HEK293T (cell line): ENCODE data around the gene B4GALT2.

Experiments used
- CTCF ChIA-PET: fragments of 350-600 bp; formaldehyde crosslinking; extraction: SDS; loops from one replicate; lab custom pipeline; 2021; ENCODE audit warnings: antibody characterized with exemption, inconsistent platforms; lab: Yijun Ruan, JAX
- POLR2A ChIA-PET: fragments of 350-600 bp; formaldehyde crosslinking; extraction: SDS; loops from one replicate; lab custom pipeline; 2020; ENCODE audit warnings: antibody characterized with exemption, inconsistent platforms; lab: Yijun Ruan, JAX
- DNase-seq: peaks from one replicate; pipeline ENCODE4 v3.0.0; 2012; ENCODE audit warnings: mixed read lengths; ENCODE audit errors: extremely low spot score
- ARNT ChIP-seq: fragments of 450-650 bp; IDR thresholded peaks from 2 replicates; pipeline ENCODE4 v1.6.1; 2017; ENCODE audit warnings: mild to moderate bottlenecking
- BHLHE40 ChIP-seq: fragments of 450-650 bp; IDR thresholded peaks from 2 replicates; pipeline ENCODE4 v1.6.1; 2016; ENCODE audit warnings: mild to moderate bottlenecking, moderate library complexity, borderline replicate concordance
- CTBP1 ChIP-seq: fragments of 450-650 bp; IDR thresholded peaks from 2 replicates; pipeline ENCODE4 v1.6.1; 2016; ENCODE audit warnings: borderline replicate concordance
- ELF4 ChIP-seq: fragments of 450-650 bp; IDR thresholded peaks from 2 replicates; pipeline ENCODE4 v1.6.1; 2017; ENCODE audit warnings: antibody characterized with exemption
- FOXA1 ChIP-seq: fragments of 450-650 bp; IDR thresholded peaks from 2 replicates; pipeline ENCODE4 v1.6.1; 2016; ENCODE audit warnings: mild to moderate bottlenecking
- FOXK2 ChIP-seq: fragments of 450-650 bp; IDR thresholded peaks from 2 replicates; pipeline ENCODE4 v1.6.1; 2016; ENCODE audit warnings: mild to moderate bottlenecking
- FOXM1 ChIP-seq: fragments of 450-650 bp; IDR thresholded peaks from 2 replicates; pipeline ENCODE4 v1.6.1; 2017; ENCODE audit warnings: mild to moderate bottlenecking, borderline replicate concordance
- HDGF ChIP-seq: fragments of 450-650 bp; IDR thresholded peaks from 2 replicates; pipeline ENCODE4 v1.6.1; 2017; ENCODE audit warnings: antibody characterized with exemption, borderline replicate concordance
- L3MBTL2 ChIP-seq: fragments of 450-650 bp; conservative IDR thresholded peaks from 2 replicates; pipeline ENCODE4 v1.6.1; 2016; ENCODE audit warnings: mild to moderate bottlenecking
- LEF1 ChIP-seq: fragments of 450-650 bp; IDR thresholded peaks from 2 replicates; pipeline ENCODE4 v1.6.1; 2017; ENCODE audit warnings: mild to moderate bottlenecking, borderline replicate concordance
- NFRKB ChIP-seq: fragments of 450-650 bp; IDR thresholded peaks from 2 replicates; pipeline ENCODE4 v1.6.1; 2016; ENCODE audit warnings: mild to moderate bottlenecking, moderate library complexity
- SP1 ChIP-seq: fragments of 450-650 bp; IDR thresholded peaks from 2 replicates; pipeline ENCODE4 v1.6.1; 2017
- SUZ12 ChIP-seq: fragments of 450-650 bp; IDR thresholded peaks from 2 replicates; pipeline ENCODE4 v1.6.1; 2016; ENCODE audit warnings: mild to moderate bottlenecking
- TARDBP ChIP-seq: fragments of 450-650 bp; IDR thresholded peaks from 2 replicates; pipeline ENCODE4 v1.6.1; 2016
- ZNF384 ChIP-seq: fragments of 450-650 bp; IDR thresholded peaks from 2 replicates; pipeline ENCODE4 v1.6.1; 2016
- TF ChIP-seq, protein P1 (sequence below): fragments of 450-650 bp; IDR thresholded peaks from 2 replicates; pipeline ENCODE4 v1.6.1; 2016

B4GALT2 gene

DNA sequence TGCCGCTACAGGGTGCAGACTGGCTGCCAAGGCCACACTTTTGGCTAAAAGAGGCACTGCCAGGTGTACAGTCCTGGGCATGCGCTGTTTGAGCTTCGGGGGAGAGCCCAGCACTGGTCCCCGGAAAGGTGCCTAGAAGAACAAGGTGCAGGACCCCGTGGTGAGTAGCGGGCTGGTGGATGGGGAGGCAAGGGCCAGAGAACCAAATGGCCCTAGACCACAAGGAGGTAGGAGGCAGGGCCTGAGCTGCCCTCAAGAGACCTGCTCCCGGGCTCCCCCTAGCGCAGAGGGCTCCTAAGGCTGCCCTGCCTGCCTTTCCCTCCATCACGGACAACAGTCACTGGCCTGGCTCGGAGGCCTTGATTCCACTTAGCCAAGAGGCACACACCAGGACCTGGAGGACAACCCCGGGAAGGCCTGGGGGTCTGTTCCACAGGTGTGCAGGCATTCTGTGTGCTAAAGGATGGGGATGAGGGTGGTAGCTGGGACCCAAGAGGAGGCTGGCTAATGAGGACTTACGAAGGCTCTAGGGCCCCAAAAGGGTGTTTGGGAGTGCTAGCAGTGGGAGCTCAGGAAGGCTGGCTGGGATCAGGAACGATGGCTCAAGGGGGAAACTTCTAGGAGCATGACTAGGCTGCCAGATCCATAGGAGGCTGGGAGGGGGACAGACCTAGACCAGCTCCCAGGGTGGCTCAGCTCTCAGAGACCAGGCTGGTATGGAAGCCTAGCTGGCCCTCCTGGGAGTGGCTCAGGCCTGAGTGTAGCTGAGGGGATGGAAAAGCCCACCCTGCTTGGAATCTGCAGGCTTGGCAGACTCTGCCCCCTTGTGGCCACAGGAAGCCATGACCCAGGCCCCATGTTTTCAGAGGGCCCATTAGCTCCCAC lies 44.7 kb upstream of the B4GALT2 start:
- POLR2A ChIA-PET = interaction anchor here (0.7 to 1.8 kb wide), 8 partner anchors 9 to 227 kb away, joined by 3 to 8 read pairs (median 4); partner anchors contain the start of genes IPO13 and ST3GAL3
- CTCF ChIA-PET = interaction anchor here (0.6 to 2.7 kb wide), 35 partner anchors 9 to 997 kb away, joined by 3 to 127 read pairs (median 3); partner anchors contain the start of gene IPO13
- peak; percentile 75 for DNase-seq
- no peak for TF ChIP-seq FOXM1
- TF ChIP-seq ARNT = no peak
- no peak for TF ChIP-seq CTBP1
- TF ChIP-seq FOXK2 = no peak
- no peak for TF ChIP-seq ZNF384
- TF ChIP-seq NFRKB = no peak
- TF ChIP-seq TARDBP = no peak
- TF ChIP-seq SP1 = no peak
- no peak for TF ChIP-seq L3MBTL2
- no peak for TF ChIP-seq FOXA1
- TF ChIP-seq BHLHE40 = no peak

DNA sequence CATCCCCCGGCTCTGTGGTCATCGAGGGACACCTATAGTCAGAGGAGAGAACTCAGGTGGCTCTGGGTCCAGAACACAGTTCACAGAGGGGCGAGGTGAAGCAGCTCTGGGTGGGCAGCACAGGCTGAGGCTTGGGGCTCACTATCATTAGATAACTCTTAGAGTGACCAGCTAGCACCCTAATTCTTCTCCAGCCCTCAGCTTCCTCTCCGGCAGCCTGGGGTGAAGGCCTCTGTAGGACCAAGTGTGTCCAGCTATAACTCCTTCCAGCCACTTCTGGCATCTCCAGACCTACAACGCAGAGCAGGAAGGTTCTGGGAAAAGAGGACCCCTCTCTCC lies 44.1 kb upstream of the B4GALT2 start:
- CTCF ChIA-PET = interaction anchor here (0.6 to 2.7 kb wide), 35 partner anchors 9 to 997 kb away, joined by 3 to 127 read pairs (median 3); partner anchors contain the start of gene IPO13
- TF ChIP-seq FOXM1 (no peak), FOXA1 (no peak), ZNF384 (no peak), LEF1 (no peak)
- POLR2A ChIA-PET = interaction anchor here (0.7 to 1.8 kb wide), 8 partner anchors 9 to 227 kb away, joined by 3 to 8 read pairs (median 4); partner anchors contain the start of genes IPO13 and ST3GAL3

DNA sequence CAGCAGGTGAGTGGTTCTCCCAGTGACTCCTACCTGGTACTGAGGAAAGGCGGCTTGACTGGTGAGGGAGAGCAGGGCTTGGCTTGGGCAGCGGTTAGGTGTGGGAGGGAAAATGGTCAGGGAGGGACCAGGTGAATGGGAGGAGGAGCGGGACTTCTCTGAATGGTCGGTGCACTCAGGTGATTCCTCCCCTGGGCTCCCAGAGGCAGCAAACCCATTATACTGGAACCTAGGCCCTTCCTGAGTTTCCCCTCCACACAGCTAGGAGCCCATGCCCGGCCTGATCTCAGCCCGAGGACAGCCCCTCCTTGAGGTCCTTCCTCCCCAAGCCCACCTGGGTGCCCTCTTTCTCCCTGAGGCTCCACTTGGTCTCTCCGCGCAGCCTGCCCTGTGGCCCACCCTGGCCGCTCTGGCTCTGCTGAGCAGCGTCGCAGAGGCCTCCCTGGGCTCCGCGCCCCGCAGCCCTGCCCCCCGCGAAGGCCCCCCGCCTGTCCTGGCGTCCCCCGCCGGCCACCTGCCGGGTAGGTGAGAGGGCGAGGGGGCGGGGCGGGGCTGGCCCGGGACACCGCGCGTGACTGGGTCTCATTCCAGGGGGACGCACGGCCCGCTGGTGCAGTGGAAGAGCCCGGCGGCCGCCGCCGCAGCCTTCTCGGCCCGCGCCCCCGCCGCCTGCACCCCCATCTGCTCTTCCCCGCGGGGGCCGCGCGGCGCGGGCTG lies 43.1 kb upstream of the B4GALT2 start:
- CTCF ChIA-PET = interaction anchor here (0.6 to 2.7 kb wide), 12 partner anchors 9 to 406 kb away, joined by 3 to 127 read pairs (median 4); partner anchors contain the start of gene IPO13
- POLR2A ChIA-PET = interaction anchor here (1.7 to 1.8 kb wide), 2 partner anchors 10 to 11 kb away, joined by 5 to 6 read pairs; partner anchors contain the start of gene IPO13
- DNase-seq = no peak
- no peak for TF ChIP-seq FOXK2
- TF ChIP-seq, protein P1, sequence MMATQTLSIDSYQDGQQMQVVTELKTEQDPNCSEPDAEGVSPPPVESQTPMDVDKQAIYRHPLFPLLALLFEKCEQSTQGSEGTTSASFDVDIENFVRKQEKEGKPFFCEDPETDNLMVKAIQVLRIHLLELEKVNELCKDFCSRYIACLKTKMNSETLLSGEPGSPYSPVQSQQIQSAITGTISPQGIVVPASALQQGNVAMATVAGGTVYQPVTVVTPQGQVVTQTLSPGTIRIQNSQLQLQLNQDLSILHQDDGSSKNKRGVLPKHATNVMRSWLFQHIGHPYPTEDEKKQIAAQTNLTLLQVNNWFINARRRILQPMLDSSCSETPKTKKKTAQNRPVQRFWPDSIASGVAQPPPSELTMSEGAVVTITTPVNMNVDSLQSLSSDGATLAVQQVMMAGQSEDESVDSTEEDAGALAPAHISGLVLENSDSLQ = no peak
- TF ChIP-seq L3MBTL2 = no peak
- no peak for TF ChIP-seq ZNF384
- TF ChIP-seq CTBP1 = no peak
- no peak for TF ChIP-seq FOXM1
- TF ChIP-seq BHLHE40 = no peak
- TF ChIP-seq SP1 = no peak
- TF ChIP-seq TARDBP = no peak
- no peak for TF ChIP-seq FOXA1
- TF ChIP-seq LEF1 = no peak
- TF ChIP-seq SUZ12 = no peak
- TF ChIP-seq NFRKB = no peak
- no peak for TF ChIP-seq ELF4
- TF ChIP-seq HDGF = no peak
- no peak for TF ChIP-seq ARNT

More for the DNA sequence above, 44.1 kb upstream of the B4GALT2 start:
- no peak for DNase-seq

DNA sequence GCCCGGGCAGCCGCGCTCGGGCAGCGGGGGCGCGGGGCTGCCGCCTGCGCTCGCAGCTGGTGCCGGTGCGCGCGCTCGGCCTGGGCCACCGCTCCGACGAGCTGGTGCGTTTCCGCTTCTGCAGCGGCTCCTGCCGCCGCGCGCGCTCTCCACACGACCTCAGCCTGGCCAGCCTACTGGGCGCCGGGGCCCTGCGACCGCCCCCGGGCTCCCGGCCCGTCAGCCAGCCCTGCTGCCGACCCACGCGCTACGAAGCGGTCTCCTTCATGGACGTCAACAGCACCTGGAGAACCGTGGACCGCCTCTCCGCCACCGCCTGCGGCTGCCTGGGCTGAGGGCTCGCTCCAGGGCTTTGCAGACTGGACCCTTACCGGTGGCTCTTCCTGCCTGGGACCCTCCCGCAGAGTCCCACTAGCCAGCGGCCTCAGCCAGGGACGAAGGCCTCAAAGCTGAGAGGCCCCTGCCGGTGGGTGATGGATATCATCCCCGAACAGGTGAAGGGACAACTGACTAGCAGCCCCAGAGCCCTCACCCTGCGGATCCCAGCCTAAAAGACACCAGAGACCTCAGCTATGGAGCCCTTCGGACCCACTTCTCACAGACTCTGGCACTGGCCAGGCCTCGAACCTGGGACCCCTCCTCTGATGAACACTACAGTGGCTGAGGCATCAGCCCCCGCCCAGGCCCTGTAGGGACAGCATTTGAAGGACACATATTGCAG lies 42.4 kb upstream of the B4GALT2 start:
- DNase-seq = no peak
- POLR2A ChIA-PET = no interaction called here
- CTCF ChIA-PET = interaction anchor here (2.7 kb wide), 1 partner anchor 171 kb away, joined by 127 read pairs; no protein-coding TSS in a partner anchor
- no peak for TF ChIP-seq L3MBTL2
- TF ChIP-seq FOXA1 = no peak
- no peak for TF ChIP-seq TARDBP
- TF ChIP-seq, protein P1 = no peak

DNA sequence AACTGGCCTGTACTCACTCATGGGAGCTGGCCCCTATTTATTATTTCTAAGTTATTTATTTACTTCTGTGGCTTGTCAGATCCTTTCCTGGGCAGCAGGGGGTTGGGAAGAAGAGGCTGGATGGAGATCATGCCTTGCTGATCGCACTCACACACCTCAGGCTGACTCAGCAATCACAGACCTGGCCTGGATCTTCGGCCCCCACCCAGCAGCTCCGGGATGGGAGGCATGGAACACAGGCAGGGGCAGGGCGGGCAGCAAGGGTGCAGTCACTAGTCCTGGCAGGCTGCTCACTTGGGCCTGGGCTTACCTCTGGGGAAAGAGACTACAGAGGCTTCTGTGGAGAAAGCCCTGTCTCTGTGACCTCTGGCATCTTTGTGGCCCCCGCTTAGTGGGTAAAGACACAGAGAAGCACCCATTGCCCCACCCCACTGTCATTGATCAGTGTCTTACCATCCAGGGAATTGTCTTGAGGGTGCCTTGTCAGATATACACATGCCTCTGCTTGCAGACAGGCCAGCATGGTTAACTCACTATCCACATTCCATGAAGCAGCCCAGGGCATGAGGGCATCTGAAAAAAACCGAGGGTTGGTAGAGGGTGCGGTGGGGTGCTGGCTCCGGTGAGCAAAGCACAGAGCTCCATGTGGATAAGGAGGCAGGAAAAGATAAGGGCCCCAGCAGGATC lies 41.7 kb upstream of the B4GALT2 start:
- no peak for TF ChIP-seq SUZ12
- no peak for TF ChIP-seq ZNF384
- TF ChIP-seq L3MBTL2 = no peak
- DNase-seq = no peak
- CTCF ChIA-PET = interaction anchor here (0.8 kb wide), 1 partner anchor 174 kb away, joined by 3 read pairs; no protein-coding TSS in a partner anchor
- POLR2A ChIA-PET = no interaction called here
